ENCODE measurements around the gene PSME3IP1. TPM values are rescaled to one million over a fixed set of nuclear protein-coding genes. Genes with fewer than 3 reads are reported as not detected.
A peak's percentile ranks its signal among the peaks of the same experiment; 100 is the strongest.

Gene PSME3IP1
- polyA plus RNA-seq, 3 donors: 75.4 to 133 (median 78.6) TPM

DNA sequence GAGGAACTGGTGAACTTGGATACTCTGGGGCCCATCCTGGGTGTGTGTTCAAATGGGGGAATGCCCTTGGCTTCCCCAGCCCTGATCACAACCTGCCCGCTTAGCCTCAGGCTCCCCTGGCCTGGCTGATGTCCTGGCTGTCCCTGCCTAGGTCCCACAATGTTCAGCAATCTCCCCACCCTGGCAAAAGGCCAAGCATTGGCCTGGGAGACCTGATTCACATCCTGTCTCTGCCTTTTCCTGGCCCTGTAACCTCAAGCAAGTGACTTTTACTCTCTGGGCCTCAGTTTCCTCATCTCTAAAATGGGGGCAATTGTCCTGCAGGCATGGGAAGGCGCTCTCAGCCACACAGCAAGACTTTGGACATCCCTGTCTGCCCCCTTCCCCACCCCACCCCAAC lies 79.1 kb downstream of the PSME3IP1 start:
- H3K27ac ChIP-seq (ENCODE audit: low read depth in 1 of 2, low read length in 2 of 2): peak overlapping the region in 1 of 2 donors; percentile 40
- no peaks in the 10 kb centered on the region for H3K9me3 ChIP-seq (replicated peaks in 1 of 2; ENCODE audit: control insufficient read depth in 1 of 2, insufficient read depth in 1 of 2, low read length in 2 of 2)
- intact Hi-C loops (cut with micrococcal nuclease): no loop called here
- H3K27me3 Mint-ChIP-seq (ENCODE audit: low read depth in 3 of 3): peaks cover 0 to 2% (median 0%) of the 10 kb centered on the region in 3 donors
- H3K36me3 Mint-ChIP-seq: peaks cover 8 to 42% of the 10 kb centered on the region in 2 donors
- no peak overlapping the region for H3K4me3 ChIP-seq (replicated peaks in 1 of 3; ENCODE audit: low read depth in 2 of 3, low read length in 3 of 3)
- TF ChIP-seq CTCF (IDR thresholded peaks at IDR 0.05): no peak
- H3K27me3 ChIP-seq (ENCODE audit: control insufficient read depth in 2 of 2, insufficient read depth in 2 of 2, low read length in 2 of 2): no peaks in the 10 kb centered on the region
- H3K9me3 Mint-ChIP-seq: no peaks in the 10 kb centered on the region
- WGBS (ENCODE audit: insufficient coverage): 94% methylated on average over 2 of the region's 2 CpGs
- H4K20me1 ChIP-seq (ENCODE audit: insufficient read depth, low read length): peaks cover 63% of the 10 kb centered on the region
- peak overlapping the region in 1 of 2 donors; percentile 47 for H3K4me3 Mint-ChIP-seq
- H3K36me3 ChIP-seq (replicated peaks in 1 of 2; ENCODE audit: control insufficient read depth in 1 of 2, insufficient read depth in 2 of 2, low read length in 2 of 2): peaks cover 8 to 9% of the 10 kb centered on the region in 2 donors
- H2AFZ ChIP-seq (ENCODE audit: insufficient read depth, low read depth, low read length, poor library complexity, severe bottlenecking): no peak overlapping the region
- no peak overlapping the region for H3K4me2 ChIP-seq (replicated peaks; ENCODE audit: extremely low read depth, low read length, poor library complexity, severe bottlenecking)
- H3K9ac ChIP-seq (ENCODE audit: insufficient read depth, low read length, poor library complexity, severe bottlenecking): no peak overlapping the region
- H3K79me2 ChIP-seq (ENCODE audit: insufficient read depth, low read length): peaks cover 88% of the 10 kb centered on the region
- peaks cover 4% of the 10 kb centered on the region in 2 donors for H3K4me1 ChIP-seq (ENCODE audit: control insufficient read depth in 1 of 2, insufficient read depth in 2 of 2, low read length in 2 of 2)
- H3K4me1 Mint-ChIP-seq: peaks cover 23% of the 10 kb centered on the region
- peak overlapping the region in 3 of 7 donors; percentile 0 to 61 (median 37) for H3K27ac Mint-ChIP-seq
- DNase-seq: no peak

DNA sequence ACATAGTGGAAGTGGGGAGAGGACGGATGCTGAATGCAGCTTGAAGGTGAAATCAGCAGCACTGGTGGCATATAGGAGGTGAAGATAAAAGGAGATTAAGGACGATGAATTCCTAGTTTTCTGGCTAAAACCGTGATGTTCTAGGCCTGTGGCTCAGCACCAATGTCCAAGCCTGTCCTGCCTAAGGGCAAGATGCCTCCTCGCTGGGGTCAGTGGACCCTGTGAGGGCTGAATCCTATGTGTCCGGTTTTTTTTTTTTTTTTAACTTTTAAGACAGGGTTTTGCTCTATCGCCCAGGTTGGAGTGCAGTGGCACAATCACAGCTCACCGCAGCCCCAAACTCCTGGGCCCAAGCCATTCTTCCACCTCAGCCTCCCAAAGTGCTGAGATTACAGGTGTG lies 80.7 kb downstream of the PSME3IP1 start:
- H3K27ac Mint-ChIP-seq: peak overlapping the region in 1 of 7 donors; percentile 1

More for the DNA sequence above, 80.7 kb downstream of the PSME3IP1 start:
- Histone ChIP-seq H3K4me2 (replicated peaks; ENCODE audit: extremely low read depth, low read length, poor library complexity, severe bottlenecking) (no peak overlapping the region), H4K20me1 (ENCODE audit: insufficient read depth, low read length) (peaks cover 70% of the 10 kb centered on the region), H2AFZ (ENCODE audit: insufficient read depth, low read depth, low read length, poor library complexity, severe bottlenecking) (no peak overlapping the region), H3K36me3 (replicated peaks in 1 of 2; ENCODE audit: control insufficient read depth in 1 of 2, insufficient read depth in 2 of 2, low read length in 2 of 2) (no peaks in the 10 kb centered on the region), H3K79me2 (ENCODE audit: insufficient read depth, low read length) (peaks cover 95% of the 10 kb centered on the region), H3K27me3 (ENCODE audit: control insufficient read depth in 2 of 2, insufficient read depth in 2 of 2, low read length in 2 of 2) (no peaks in the 10 kb centered on the region), H3K9ac (ENCODE audit: insufficient read depth, low read length, poor library complexity, severe bottlenecking) (no peak overlapping the region), H3K4me3 (replicated peaks in 1 of 3; ENCODE audit: low read depth in 2 of 3, low read length in 3 of 3) (no peak overlapping the region), H3K4me1 (ENCODE audit: control insufficient read depth in 1 of 2, insufficient read depth in 2 of 2, low read length in 2 of 2) (peaks cover 4 to 6% of the 10 kb centered on the region in 2 donors), H3K27ac (ENCODE audit: low read depth in 1 of 2, low read length in 2 of 2) (peak overlapping the region in 1 of 2 donors; percentile 42), H3K9me3 (replicated peaks in 1 of 2; ENCODE audit: control insufficient read depth in 1 of 2, insufficient read depth in 1 of 2, low read length in 2 of 2) (no peaks in the 10 kb centered on the region)
- H3K27me3 Mint-ChIP-seq (ENCODE audit: low read depth in 3 of 3): peaks cover 0 to 2% (median 0%) of the 10 kb centered on the region in 3 donors
- 94% methylated on average over 6 of the region's 7 CpGs for WGBS (ENCODE audit: insufficient coverage)
- H3K4me1 Mint-ChIP-seq: peaks cover 26% of the 10 kb centered on the region
- no peak for DNase-seq
- no peak for TF ChIP-seq CTCF (IDR thresholded peaks at IDR 0.05)
- no peaks in the 10 kb centered on the region for H3K9me3 Mint-ChIP-seq
- no peak overlapping the region for H3K4me3 Mint-ChIP-seq
- intact Hi-C loops (cut with micrococcal nuclease): no loop called here
- peaks cover 6 to 36% of the 10 kb centered on the region in 2 donors for H3K36me3 Mint-ChIP-seq

All from CD14-positive monocyte (primary cell).